SH-SY5Y (cell line): Measurements from ENCODE around the gene PCK2.

ENCODE experiments used
- GATA2 ChIP-seq: IDR thresholded peaks from 2 replicates; pipeline ENCODE4 v1.6.1; 2011; ENCODE audit warnings: mild to moderate bottlenecking, low read depth, low read length
- GATA3 ChIP-seq: IDR thresholded peaks from 2 replicates; pipeline ENCODE4 v1.6.1; 2011; ENCODE audit warnings: low read depth, mild to moderate bottlenecking, low read length, moderate library complexity

The PCK2 gene

GRCh38 chr14:24094841-24095270 is 745 bp downstream of the PCK2 start:
- no peak for TF ChIP-seq GATA3
- TF ChIP-seq GATA2 = no peak

DNA sequence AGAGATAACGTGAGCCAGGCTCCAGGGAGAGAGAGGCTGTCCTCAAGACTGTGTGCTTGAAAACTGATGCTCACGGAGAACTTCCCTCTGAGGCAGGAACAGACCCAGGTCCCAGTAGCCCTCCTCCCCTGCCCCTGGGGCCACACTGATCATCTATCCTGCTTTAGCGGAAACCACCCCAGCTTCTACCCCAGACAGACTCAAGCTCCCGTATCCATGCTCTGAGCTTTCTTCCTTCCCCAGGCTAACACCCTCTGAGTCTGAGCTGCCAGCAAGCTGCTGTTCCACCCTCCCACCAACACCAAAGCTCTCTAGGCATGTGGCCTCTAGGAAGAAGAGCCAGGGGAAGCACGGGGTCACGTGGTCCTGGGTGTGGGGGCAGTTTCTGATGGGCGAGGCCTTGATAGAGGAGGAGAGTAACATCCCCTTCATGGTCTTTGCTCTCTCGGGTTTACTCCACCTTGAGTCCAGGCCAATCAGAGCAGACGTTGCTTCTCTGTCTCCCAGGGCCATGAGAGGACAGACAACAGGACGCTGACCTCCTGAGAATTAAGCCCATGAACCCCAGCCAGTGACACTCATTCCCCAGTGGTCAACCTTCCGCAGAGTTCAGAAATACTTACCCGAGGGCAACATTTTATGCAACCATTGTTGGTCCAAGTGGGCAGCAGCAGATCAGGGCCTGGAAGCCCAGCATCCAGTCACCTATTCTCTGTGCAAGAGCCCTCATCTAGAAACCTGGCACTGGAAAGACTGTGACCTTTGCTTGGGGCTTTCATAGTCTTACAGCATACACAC is 1.4 kb downstream of the PCK2 start:
- no peak for TF ChIP-seq GATA2

- TF ChIP-seq GATA2 (no peak), GATA3 (no peak)
Observed at GRCh38 chr14:24096545-24097181, 2.6 kb downstream of the PCK2 start.

- TF ChIP-seq GATA3 = no peak
- no peak for TF ChIP-seq GATA2
Observed at GRCh38 chr14:24098229-24098926, 4.3 kb downstream of the PCK2 start.

GRCh38 chr14:24098927-24099813 is 5.1 kb downstream of the PCK2 start:
- TF ChIP-seq GATA3 = no peak
- no peak for TF ChIP-seq GATA2

GRCh38 chr14:24100197-24100981 is 6.3 kb downstream of the PCK2 start:
- no peak for TF ChIP-seq GATA2
- no peak for TF ChIP-seq GATA3

DNA sequence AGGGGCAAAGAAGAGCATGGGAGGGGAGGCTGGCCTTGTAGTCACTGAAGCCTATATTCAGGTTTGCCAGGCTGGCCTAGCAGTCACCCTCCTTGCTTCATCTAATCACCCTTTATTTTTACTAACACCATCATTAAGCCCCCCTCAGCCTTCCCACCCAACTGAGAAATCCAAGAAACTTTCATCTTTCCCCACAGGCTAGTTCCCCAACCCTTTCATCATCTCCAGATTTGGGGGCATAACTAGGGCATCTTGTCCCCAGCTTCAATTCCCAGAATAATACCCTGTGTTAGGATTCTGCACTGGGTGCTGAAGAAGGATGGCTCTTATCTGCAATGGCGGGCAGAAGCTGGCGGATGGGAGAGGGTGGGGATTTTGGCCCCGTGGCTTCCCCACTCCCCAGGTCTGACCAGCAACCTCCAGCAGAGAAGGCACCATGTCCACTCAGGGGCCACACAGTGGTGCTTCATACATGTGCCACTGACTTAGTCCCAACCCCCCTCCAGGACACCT is 6.9 kb downstream of the PCK2 start:
- TF ChIP-seq GATA2 = no peak
- no peak for TF ChIP-seq GATA3

DNA sequence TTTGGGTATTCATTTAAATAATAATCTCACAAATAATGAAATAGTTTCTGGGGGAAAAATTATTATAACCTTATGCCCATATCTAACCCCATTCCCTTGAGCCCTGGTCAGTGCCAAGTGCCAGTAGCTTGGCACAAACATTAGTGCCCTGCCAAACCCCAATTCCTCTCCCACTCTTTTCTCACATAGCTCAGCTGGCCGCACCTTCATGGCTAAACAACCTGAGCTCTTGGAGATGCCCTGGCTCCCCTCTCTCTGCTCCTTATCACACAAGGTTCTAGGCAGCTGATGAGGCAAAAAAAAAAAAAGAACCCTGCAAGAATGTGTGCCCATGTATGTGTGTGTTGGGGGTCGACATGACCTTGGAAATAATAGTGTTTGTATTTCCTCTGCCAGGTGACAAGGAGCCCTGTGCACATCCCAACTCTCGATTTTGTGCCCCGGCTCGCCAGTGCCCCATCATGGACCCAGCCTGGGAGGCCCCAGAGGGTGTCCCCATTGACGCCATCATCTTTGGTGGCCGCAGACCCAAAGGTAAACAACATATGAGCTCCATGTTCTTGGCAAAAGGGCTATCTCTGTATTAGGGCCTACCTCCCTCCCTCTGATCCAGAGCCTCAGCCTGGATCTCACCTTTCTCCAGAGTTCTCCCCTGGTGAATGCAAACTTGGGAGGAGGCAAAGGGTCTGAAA is 8.4 kb downstream of the PCK2 start:
- TF ChIP-seq GATA3 (no peak), GATA2 (no peak)

DNA sequence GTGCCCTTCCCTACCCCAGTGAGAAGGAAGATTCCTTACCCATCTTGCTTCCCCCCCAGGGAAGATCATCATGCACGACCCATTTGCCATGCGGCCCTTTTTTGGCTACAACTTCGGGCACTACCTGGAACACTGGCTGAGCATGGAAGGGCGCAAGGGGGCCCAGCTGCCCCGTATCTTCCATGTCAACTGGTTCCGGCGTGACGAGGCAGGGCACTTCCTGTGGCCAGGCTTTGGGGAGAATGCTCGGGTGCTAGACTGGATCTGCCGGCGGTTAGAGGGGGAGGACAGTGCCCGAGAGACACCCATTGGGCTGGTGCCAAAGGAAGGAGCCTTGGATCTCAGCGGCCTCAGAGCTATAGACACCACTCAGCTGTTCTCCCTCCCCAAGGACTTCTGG is 9.3 kb downstream of the PCK2 start:
- no peak for TF ChIP-seq GATA2
- no peak for TF ChIP-seq GATA3

DNA sequence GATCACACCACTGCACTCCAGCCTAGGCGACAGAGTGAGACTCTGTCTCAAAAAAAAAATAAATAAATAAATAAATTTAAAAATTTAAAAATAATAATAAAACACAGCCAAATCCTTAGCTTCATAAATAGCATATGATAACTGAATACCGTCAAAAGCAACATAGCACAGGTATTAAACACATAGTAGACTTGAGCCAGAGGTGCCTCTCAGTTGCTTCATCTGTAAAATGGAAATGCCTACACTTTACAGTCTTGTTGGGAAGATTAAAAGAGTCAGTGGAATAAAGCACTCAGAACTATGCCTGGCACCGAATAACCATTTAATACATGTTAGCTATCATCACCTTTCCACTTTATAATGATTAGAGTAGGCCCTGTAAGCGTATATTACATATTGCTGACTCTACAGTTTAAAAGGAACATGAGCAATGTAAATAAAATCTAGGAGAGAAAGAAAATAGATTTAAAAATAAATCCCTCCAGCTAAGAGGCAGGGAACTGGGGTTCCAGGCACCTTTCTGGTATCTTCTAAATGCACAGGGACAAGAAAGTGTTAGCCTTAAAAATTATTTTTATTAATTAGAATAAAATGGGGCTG is 12.7 kb downstream of the PCK2 start:
- TF ChIP-seq GATA3 = no peak
- TF ChIP-seq GATA2 = no peak

DNA sequence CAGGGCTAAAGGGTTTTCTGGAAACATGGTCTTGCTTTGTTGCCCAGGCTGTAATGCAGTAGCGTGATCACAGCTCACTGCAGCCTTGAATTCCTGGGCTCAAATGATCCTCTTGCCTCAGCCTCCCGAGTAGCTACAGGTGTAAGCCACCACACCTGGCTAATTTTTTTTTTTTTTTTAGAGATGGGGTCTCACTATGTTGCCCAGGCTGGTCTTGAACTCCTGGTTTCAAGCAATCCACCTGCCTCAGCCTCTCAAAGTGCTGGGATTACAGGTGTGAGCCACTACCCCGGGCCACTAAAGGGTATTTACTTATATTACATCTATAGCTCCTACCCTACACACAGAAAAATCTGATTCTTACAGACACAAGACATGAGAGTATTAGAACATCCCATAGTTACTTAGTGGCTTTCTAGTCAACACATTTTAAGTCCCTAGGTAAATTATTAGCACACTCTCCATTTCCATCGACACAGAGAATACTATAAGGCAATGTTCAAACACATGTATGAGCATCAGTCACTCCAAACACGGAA is 14.3 kb downstream of the PCK2 start:
- no peak for TF ChIP-seq GATA3
- no peak for TF ChIP-seq GATA2

DNA sequence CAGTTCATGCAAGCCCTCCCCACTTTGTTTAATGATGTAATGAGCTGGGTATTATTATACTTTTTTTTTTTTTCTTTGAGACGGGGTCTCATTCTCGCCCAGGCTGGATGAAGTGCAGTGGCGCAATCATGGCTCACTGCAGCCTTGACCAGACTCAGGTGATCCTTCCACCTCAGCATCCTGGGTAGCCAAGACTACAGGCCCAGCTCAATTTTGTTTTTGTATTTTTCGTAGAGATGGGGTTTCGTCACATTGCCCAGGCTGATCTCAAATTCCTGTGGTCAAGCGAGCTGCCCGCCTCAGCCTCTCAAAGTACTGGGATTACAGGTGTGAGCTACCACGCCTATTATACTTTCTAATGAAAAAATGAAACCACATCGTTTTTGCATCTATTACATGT is 15.9 kb downstream of the PCK2 start:
- TF ChIP-seq GATA3 (no peak), GATA2 (no peak)
